SU-DHL-6 (cell line): ENCODE results near the gene SH2D4B.

Source experiments
- H2AFZ ChIP-seq: fragments of 200-600 bp; sonication (generic); 2 replicates; pipeline ENCODE4 v1.6.1; 2014; ENCODE audit warnings: low read depth, mild to moderate bottlenecking, moderate library complexity, mixed read lengths, antibody characterized with exemption, low read length; ENCODE audit not compliant: severe bottlenecking
- H3F3A ChIP-seq: fragments of 200-600 bp; shearing (Covaris generic); 2 replicates; pipeline ENCODE4 v1.6.0; 2016; ENCODE audit warnings: antibody characterized with exemption, mild to moderate bottlenecking; ENCODE audit not compliant: insufficient read depth
- H3K27ac ChIP-seq: fragments of 200-600 bp; sonication (generic); 2 replicates; pipeline ENCODE4 v1.5.1; 2016; ENCODE audit warnings: low read depth, mild to moderate bottlenecking, low read length, moderate library complexity, mixed read lengths
- H3K27me3 ChIP-seq: fragments of 200-600 bp; sonication (generic), shearing (Covaris generic); 2 replicates; pipeline ENCODE4 v1.6.0; 2014; ENCODE audit warnings: mild to moderate bottlenecking, low read length
- H3K36me3 ChIP-seq: fragments of 200-600 bp; sonication (generic); 2 replicates; pipeline ENCODE4 v1.6.1; 2014; ENCODE audit warnings: mild to moderate bottlenecking, low read length, mixed read lengths
- H3K4me2 ChIP-seq: fragments of 300-600, 200-600 bp; shearing (Covaris generic), sonication (generic); 2 replicates; pipeline ENCODE4 v1.6.0; 2014; ENCODE audit warnings: low read length, low read depth, mild to moderate bottlenecking; ENCODE audit not compliant: poor library complexity, severe bottlenecking
- H3K4me3 ChIP-seq: fragments of 200-600 bp; sonication (generic); 2 replicates; pipeline ENCODE4 v1.5.1; 2014; ENCODE audit warnings: antibody characterized with exemption, low read length, mild to moderate bottlenecking, mixed read lengths; ENCODE audit not compliant: insufficient read depth, poor library complexity, severe bottlenecking
- H3K79me2 ChIP-seq: fragments of 200-600 bp; sonication (generic); 2 replicates; pipeline ENCODE4 v1.6.1; 2014; ENCODE audit warnings: mild to moderate bottlenecking, low read length, moderate library complexity; ENCODE audit not compliant: insufficient read depth
- H3K9ac ChIP-seq: fragments of 200-600 bp; sonication (generic); 2 replicates; pipeline ENCODE4 v1.7.0; 2014; ENCODE audit warnings: mild to moderate bottlenecking, low read length
- H3K9me2 ChIP-seq: fragments of 200-600 bp; sonication (generic); replicated peaks from 2 replicates; pipeline ENCODE4 v1.6.1; 2014; ENCODE audit warnings: low read length; ENCODE audit not compliant: insufficient read depth
- H3K9me3 ChIP-seq: fragments of 200-600 bp; sonication (generic); 2 replicates; pipeline ENCODE4 v1.6.1; 2014; ENCODE audit warnings: low read length, mixed read lengths; ENCODE audit not compliant: insufficient read depth
- H4K20me1 ChIP-seq: fragments of 200-600 bp; sonication (generic); 2 replicates; pipeline ENCODE4 v1.6.1; 2014; ENCODE audit warnings: low read depth, mild to moderate bottlenecking, antibody characterized with exemption, low read length, moderate library complexity, mixed read lengths
- CTCF ChIP-seq: fragments of 200-600 bp; sonication (generic); IDR thresholded peaks from one replicate; pipeline ENCODE4 v1.5.1; 2017; ENCODE audit warnings: antibody characterized with exemption, mild to moderate bottlenecking, low read length, moderate library complexity; ENCODE audit not compliant: insufficient read depth, poor library complexity, severe bottlenecking
- EZH2phosphoT487 ChIP-seq: fragments of 200-600 bp; sonication (generic), shearing (Covaris generic); conservative IDR thresholded peaks from 2 replicates; pipeline ENCODE4 v1.6.1; 2018; ENCODE audit warnings: mild to moderate bottlenecking, antibody characterized with exemption, low read length, moderate library complexity, mixed read lengths

The SH2D4B gene

GRCh38 chr10:80647173-80647833 is 109.6 kb downstream of the SH2D4B start:
- Histone ChIP-seq H3K27me3 (no peaks in the 10 kb centered on the region), H2AFZ (no peak overlapping the region), H3K9me3 (no peaks in the 10 kb centered on the region), H3K4me3 (no peak overlapping the region), H3K79me2 (no peaks in the 10 kb centered on the region), H3K4me2 (no peak overlapping the region), H3K36me3 (no peaks in the 10 kb centered on the region), H3K9me2 (no peaks in the 10 kb centered on the region), H3K27ac (no peak overlapping the region), H4K20me1 (no peaks in the 10 kb centered on the region), H3K9ac (no peak overlapping the region), H3F3A (no peaks in the 10 kb centered on the region)
- TF ChIP-seq CTCF (no peak), EZH2phosphoT487 (no peak)

GRCh38 chr10:80648106-80648505 is 110.4 kb downstream of the SH2D4B start:
- Histone ChIP-seq H3K27me3 (no peaks in the 10 kb centered on the region), H3K36me3 (no peaks in the 10 kb centered on the region), H4K20me1 (no peaks in the 10 kb centered on the region), H3K9me3 (no peaks in the 10 kb centered on the region), H3K4me2 (no peak overlapping the region), H3K79me2 (no peaks in the 10 kb centered on the region), H3K27ac (no peak overlapping the region), H3K4me3 (no peak overlapping the region), H2AFZ (no peak overlapping the region), H3F3A (no peaks in the 10 kb centered on the region), H3K9me2 (no peaks in the 10 kb centered on the region), H3K9ac (no peak overlapping the region)
- TF ChIP-seq EZH2phosphoT487 (no peak), CTCF (no peak)

GRCh38 chr10:80649183-80649582 is 111.5 kb downstream of the SH2D4B start:
- H3K27ac ChIP-seq = no peak overlapping the region
- H3K4me2 ChIP-seq = no peak overlapping the region
- no peaks in the 10 kb centered on the region for H3K9me2 ChIP-seq
- H4K20me1 ChIP-seq = no peaks in the 10 kb centered on the region
- no peaks in the 10 kb centered on the region for H3K36me3 ChIP-seq
- no peaks in the 10 kb centered on the region for H3K79me2 ChIP-seq
- H3F3A ChIP-seq = no peaks in the 10 kb centered on the region
- no peak overlapping the region for H2AFZ ChIP-seq
- no peak overlapping the region for H3K4me3 ChIP-seq
- H3K9me3 ChIP-seq = no peaks in the 10 kb centered on the region
- TF ChIP-seq EZH2phosphoT487 (no peak), CTCF (no peak)
- H3K27me3 ChIP-seq = no peaks in the 10 kb centered on the region
- H3K9ac ChIP-seq = no peak overlapping the region
